Measurements from ENCODE around the gene TRAF5.

DNA sequence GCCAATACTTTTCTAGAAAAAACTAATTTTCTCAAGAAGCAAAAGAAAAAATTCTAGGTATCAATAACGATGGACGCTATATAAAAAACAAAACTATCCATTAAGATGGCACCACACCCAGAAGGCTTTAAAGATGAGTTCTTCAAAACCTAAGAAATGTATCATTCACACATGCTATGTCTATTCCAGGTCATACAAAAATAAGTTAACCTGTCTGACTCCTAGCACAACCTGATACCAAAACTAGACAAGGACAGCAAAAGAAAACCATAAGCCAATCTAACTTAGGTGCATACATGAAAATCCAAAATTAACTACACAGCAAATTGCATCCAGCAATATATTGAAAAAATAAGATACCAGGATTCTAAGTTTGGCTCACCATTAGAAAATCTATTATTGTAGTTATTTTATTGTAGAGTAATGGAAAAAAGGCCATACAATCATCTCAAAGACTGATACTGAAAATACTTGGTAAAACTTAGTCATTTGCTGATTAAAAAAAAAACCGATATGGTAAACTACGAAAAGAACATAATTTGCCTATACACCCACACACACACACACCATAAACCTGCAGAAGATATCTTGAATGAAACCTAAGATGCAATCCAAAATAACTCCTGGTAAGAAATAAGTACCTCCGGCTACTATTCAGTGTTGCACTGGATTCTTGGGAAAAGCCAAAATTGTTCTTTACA is 55.0 kb downstream of the TRAF5 start:
- TF ChIP-seq, protein P1, sequence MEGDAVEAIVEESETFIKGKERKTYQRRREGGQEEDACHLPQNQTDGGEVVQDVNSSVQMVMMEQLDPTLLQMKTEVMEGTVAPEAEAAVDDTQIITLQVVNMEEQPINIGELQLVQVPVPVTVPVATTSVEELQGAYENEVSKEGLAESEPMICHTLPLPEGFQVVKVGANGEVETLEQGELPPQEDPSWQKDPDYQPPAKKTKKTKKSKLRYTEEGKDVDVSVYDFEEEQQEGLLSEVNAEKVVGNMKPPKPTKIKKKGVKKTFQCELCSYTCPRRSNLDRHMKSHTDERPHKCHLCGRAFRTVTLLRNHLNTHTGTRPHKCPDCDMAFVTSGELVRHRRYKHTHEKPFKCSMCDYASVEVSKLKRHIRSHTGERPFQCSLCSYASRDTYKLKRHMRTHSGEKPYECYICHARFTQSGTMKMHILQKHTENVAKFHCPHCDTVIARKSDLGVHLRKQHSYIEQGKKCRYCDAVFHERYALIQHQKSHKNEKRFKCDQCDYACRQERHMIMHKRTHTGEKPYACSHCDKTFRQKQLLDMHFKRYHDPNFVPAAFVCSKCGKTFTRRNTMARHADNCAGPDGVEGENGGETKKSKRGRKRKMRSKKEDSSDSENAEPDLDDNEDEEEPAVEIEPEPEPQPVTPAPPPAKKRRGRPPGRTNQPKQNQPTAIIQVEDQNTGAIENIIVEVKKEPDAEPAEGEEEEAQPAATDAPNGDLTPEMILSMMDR (IDR thresholded peaks at IDR 0.05), result no peak
- no peak for TF ChIP-seq POLR2A (IDR thresholded peaks at IDR 0.05)
